ENCODE measurements around the gene SEPHS1. TPM values are rescaled to one million over a fixed set of nuclear protein-coding genes. Genes with fewer than 3 reads are reported as not detected.
"Not testable (repeated sequence)": the region's sequence is repeated elsewhere in the genome, so short reads cannot be mapped to it uniquely, and the experiment has no call there.

Gene SEPHS1
- 10 to 100 TPM; 33.4 to 37.4 TPM for total RNA-seq
- long read RNA-seq, transcript SEPHS1-201 (9 exons, 3,273 nt) = major isoform, 42 of 77 reads
- long read RNA-seq, partial matches to known transcripts = 5 of 77 reads
- long read RNA-seq, other reads (novel, unspliced or antisense) = 28 of 77 reads

- peak; percentile 80 to 81 for DNase-seq
- intact Hi-C loops (cut with DNase I, micrococcal nuclease) = no loop called here
- peak; percentile 67 for ATAC-seq
Measured at GRCh38 chr10:13348216-13349017, at the start of gene SEPHS1. Gene SEPHS1, minus strand, starts transcription at chr10:13348293. Its CDS starts 3,343 bp downstream, at chr10:13344950.

DNA sequence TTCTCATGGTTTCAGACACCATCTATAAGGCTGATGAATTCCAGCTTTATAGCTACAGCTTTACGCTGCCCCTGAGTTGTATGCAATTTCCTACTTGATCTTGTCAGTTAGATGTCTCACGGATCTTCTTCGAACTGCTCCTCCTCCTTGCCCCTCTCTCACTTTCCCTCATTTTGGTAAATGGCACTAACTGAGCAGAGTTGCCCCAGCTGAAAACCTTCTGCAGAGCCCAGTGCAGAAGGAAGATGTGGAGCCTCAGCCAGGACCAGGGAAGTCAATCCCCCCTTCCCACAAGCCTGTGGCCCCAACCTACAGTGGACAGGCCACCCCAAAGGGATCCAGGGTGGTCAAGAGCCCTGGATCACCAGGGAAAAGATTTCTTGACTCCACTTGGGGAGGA, 49.0 kb upstream of the SEPHS1 start:
- intact Hi-C loops (cut with DNase I, micrococcal nuclease) = no loop called here
- ATAC-seq (no peak), DNase-seq (no peak)

GRCh38 chr10:13396369-13396768, 48.3 kb upstream of the SEPHS1 start:
- intact Hi-C loops (cut with DNase I, micrococcal nuclease) = no loop called here
- DNase-seq (no peak), ATAC-seq (no peak)

DNA sequence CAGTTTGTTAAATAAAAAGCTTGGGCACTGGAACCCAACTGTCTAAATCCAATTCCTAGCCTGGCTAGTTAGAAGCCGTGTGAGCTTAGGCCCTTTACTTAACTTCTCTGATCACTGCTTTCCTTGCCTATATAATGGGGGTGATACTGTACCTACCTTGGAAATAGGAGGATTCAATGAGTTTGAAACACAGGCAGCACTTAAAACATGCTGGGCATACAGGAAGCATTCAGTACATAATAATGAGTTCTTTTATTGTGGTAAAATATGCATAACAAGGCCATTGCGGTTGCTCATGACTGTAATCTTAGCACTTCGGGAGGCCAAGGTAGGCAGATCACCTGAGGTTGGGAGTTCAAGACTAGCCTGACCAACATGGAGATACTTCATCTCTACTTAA, 47.4 kb upstream of the SEPHS1 start:
- ATAC-seq = no peak
- DNase-seq = no peak
- intact Hi-C loops (cut with DNase I, micrococcal nuclease) = no loop called here

- no peak for ATAC-seq
- intact Hi-C loops (cut with DNase I, micrococcal nuclease) = no loop called here
- DNase-seq = no peak
Measured at GRCh38 chr10:13393640-13394039, 45.5 kb upstream of the SEPHS1 start.

DNA sequence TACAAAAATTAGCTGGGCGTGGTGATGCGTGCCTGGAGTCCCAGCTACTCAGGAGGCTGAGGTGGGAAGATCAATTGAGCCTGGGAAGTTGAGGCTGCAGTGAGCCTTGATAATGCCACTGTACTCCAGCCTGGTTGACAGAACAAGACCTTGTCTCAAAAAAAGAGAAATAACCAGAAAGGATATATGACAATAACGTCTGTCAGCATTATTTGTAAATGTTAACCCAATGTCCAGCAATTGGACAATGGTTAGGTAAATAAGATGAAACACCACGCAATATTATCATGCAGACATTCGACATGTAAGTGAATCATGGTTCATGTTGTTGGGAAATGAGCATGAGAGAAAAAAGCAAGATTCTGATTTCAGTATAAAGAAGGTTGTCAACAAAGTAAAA, 44.6 kb upstream of the SEPHS1 start:
- intact Hi-C loops (cut with DNase I, micrococcal nuclease) = no loop called here
- no peak for ATAC-seq
- DNase-seq = no peak

DNA sequence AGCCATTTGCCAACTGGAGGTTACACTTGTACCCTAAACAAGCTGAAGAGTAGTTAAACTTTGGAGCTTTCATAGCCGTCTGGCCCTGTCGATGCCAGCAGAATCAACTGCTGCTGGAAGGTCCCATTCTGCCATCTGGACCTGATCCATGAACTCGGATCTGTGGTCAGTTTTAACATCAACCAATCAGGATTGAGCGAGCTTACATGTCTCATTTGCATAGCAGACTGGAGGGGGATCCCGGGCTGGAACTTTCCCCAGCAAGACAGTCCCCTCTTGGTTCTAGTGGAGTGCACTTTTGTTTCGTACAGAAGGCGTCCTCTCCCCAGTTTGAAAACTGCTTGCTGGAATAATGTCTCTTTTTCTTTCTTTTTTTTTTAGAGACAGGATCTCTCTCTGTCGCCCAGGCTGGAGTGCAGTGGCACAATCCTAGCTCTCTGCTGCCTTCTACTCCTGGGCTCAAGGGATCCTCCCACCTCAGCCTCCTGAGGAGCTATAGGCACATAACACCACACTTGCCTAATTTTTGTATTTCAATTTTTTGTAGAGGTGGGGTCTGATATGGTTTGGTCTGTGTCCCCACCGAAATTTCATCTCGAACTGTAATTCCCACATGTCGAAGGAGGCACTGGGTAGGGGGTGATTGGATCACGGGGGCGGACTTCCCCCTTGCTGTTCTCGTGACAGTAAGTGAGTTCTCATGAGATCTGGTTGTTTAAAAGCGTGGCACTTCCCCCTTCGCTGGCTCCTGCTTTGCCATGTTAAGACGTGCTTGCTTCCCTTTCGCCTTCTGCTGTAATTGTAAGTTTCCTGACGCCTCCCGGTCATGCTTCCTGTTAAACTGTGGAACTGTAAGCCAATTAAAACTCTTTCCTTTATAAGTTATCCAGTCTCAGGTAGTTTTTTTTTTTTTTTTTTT, 42.8 kb upstream of the SEPHS1 start:
- ATAC-seq = no peak
- no peak for DNase-seq
- intact Hi-C loops (cut with DNase I, micrococcal nuclease) = no loop called here

GRCh38 chr10:13388478-13389230, 40.6 kb upstream of the SEPHS1 start:
- no peak for ATAC-seq
- intact Hi-C loops (cut with DNase I, micrococcal nuclease) = no loop called here
- no peak for DNase-seq

DNA sequence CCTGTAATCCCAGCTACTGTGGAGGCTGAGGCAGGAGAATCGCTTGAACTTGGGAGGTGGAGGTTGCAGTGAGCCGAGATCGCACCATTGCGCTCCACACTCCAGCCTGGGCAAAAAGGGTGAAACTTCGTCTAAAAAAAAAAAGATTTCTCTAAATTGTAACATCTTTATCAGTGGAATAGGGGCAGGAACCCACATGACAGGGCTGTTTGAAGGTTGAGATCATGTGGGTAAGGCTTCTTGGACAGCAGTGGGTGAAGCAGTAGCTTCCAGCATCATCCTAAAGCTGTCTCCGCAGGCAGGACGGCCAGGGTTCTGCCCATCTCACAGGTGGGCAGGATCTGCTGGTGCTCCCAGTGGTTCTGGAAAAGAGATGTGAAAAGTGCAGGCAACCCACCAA, 37.9 kb upstream of the SEPHS1 start:
- DNase-seq (no peak), ATAC-seq (no peak)
- intact Hi-C loops (cut with DNase I, micrococcal nuclease) = no loop called here

- intact Hi-C loops (cut with DNase I, micrococcal nuclease) = no loop called here
- peak; percentile 87 for DNase-seq
- peak; percentile 86 for ATAC-seq
Measured at GRCh38 chr10:13383399-13383761, 35.3 kb upstream of the SEPHS1 start.

- ATAC-seq = peak; percentile 60
- intact Hi-C loops (cut with DNase I, micrococcal nuclease) = no loop called here
- peak; percentile 41 to 56 for DNase-seq
Measured at GRCh38 chr10:13382703-13383398, 34.8 kb upstream of the SEPHS1 start.

DNA sequence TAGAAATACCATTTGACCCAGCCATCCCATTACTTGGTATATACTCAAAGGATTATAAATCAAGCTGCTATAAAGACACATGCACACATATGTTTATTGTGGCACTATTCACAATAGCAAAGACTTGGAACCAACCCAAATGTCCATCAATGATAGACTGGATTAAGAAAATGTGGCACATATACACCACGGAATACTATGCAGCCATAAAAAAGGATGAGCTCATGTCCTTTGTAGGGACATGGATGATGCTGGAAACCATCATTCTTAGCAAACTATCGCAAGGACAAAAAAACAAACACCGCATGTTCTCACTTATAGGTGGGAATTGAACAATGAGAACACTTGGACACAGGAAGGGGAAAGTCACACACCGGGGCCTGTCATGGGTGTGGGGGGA, 31.0 kb upstream of the SEPHS1 start:
- not testable (repeated sequence) for ATAC-seq, DNase-seq
- intact Hi-C loops (cut with DNase I, micrococcal nuclease) = loop anchor here in 1 of 2 donors (10.0 kb wide), 1 partner anchor 156 kb away; no protein-coding TSS in a partner anchor

GRCh38 chr10:13376746-13377145, 28.7 kb upstream of the SEPHS1 start:
- intact Hi-C loops (cut with DNase I, micrococcal nuclease) = loop anchor here in 1 of 2 donors (10.0 kb wide), 1 partner anchor 158 kb away; no protein-coding TSS in a partner anchor
- DNase-seq = no peak
- ATAC-seq = no peak

- intact Hi-C loops (cut with DNase I, micrococcal nuclease) = loop anchor here in 1 of 2 donors (10.0 kb wide), 1 partner anchor 159 kb away; no protein-coding TSS in a partner anchor
- DNase-seq (no peak), ATAC-seq (no peak)
Measured at GRCh38 chr10:13376297-13376696, 28.2 kb upstream of the SEPHS1 start.

- DNase-seq (no peak), ATAC-seq (no peak)
- intact Hi-C loops (cut with DNase I, micrococcal nuclease) = loop anchor here in 1 of 2 donors (10.0 kb wide), 1 partner anchor 159 kb away; no protein-coding TSS in a partner anchor
Measured at GRCh38 chr10:13375791-13376190, 27.7 kb upstream of the SEPHS1 start.

GRCh38 chr10:13373644-13374043, 25.6 kb upstream of the SEPHS1 start:
- intact Hi-C loops (cut with DNase I, micrococcal nuclease) = loop anchor here in 1 of 2 donors (5.0 to 10.0 kb wide), 2 partner anchors 69 to 161 kb away; no protein-coding TSS in a partner anchor
- DNase-seq (no peak), ATAC-seq (no peak)

DNA sequence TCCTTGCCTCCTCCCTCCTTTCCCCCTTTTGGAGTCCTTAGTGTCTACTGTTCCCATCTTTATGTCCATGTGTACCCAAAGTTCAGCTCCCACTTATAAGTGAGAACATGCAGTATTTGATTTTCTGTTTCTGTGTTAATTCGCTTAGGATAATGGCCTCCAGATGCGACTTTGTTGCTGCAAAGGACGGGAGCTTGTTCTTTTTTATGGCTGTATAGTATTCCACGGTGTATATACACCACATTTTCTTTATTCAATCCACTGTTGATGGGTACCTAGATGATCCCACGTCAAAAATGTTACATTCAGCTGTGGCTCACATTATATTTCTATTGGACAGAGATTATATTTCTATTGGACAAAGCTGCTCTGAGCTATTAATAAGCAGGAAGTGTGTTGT, 24.4 kb upstream of the SEPHS1 start:
- ATAC-seq (no peak), DNase-seq (no peak)
- intact Hi-C loops (cut with DNase I, micrococcal nuclease) = loop anchor here in 1 of 2 donors (5.0 to 10.0 kb wide), 2 partner anchors 70 to 162 kb away; no protein-coding TSS in a partner anchor

All from left colon (tissue), 2 donors.